ENCODE results near the gene CYYR1.

The CYYR1 gene

DNA sequence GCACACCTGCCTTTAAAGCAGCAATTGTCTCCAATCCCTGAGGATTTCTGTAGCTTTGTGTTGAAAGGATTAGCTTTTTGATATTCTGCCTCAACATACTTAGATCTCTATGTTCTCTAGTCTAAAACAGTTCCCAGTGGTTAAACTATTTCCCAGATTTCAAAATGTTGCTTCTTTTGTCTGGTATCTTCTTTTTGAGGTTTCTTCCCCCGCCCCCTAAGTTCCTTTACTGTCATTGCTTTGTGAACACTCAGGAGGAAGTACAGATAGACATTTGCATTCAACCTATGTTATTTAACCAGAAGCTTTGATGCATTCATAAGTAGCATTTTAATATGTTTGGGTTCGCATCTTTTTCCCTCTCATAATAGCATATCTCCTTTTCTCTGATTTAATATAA is 33.5 kb downstream of the CYYR1 start:
- TF ChIP-seq, protein P1, sequence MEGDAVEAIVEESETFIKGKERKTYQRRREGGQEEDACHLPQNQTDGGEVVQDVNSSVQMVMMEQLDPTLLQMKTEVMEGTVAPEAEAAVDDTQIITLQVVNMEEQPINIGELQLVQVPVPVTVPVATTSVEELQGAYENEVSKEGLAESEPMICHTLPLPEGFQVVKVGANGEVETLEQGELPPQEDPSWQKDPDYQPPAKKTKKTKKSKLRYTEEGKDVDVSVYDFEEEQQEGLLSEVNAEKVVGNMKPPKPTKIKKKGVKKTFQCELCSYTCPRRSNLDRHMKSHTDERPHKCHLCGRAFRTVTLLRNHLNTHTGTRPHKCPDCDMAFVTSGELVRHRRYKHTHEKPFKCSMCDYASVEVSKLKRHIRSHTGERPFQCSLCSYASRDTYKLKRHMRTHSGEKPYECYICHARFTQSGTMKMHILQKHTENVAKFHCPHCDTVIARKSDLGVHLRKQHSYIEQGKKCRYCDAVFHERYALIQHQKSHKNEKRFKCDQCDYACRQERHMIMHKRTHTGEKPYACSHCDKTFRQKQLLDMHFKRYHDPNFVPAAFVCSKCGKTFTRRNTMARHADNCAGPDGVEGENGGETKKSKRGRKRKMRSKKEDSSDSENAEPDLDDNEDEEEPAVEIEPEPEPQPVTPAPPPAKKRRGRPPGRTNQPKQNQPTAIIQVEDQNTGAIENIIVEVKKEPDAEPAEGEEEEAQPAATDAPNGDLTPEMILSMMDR (conservative IDR thresholded peaks at IDR 0.05; ENCODE audit: low read depth, low read length) = no peak
- no peak overlapping the region for H3K4me3 ChIP-seq (ENCODE audit: low read length)
- no peak for DNase-seq (ENCODE audit: low read depth)

DNA sequence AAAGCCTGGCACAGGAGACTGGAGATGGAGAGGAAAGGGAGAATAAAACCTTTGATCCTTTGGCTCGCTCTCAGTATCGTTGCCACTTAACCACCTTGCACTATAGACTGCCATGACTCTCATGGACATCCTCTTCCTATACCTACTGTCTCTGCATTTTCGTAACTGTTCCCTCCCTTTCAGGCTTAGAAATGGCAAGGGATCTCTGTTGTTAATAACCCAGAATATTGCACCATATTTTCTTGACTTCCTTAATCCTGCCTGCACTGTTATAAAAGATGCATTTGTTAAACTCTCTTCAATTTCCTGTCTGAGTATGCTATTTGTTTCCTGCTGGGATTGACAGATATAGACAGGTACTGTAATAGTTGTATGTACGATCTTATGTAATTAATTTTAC is 38.6 kb downstream of the CYYR1 start:
- no peak overlapping the region for H3K4me3 ChIP-seq (ENCODE audit: low read length)
- TF ChIP-seq, protein P1 (conservative IDR thresholded peaks at IDR 0.05; ENCODE audit: low read depth, low read length) = no peak
- no peak for DNase-seq (ENCODE audit: low read depth)

DNA sequence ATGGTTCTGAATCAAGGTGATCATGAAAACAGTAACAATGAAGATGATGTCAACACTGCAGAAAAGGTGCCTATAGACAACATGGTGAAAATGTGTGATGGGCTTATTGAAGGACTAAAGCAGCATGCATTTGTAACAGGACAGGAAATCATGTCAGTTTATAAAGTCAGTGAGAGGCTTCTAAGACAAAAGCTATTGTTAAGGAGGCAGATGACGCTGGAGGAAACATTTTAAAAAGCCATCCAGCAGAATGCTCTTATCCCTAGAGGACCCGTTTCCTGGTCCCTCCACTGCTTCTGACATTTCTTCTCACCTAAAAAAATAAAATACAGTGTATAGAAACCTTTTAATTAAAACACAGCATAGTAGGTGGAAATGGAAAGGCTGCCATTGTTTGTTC is 40.9 kb downstream of the CYYR1 start:
- no peak overlapping the region for H3K4me3 ChIP-seq (ENCODE audit: low read length)
- TF ChIP-seq, protein P1 (conservative IDR thresholded peaks at IDR 0.05; ENCODE audit: low read depth, low read length) = no peak
- no peak for DNase-seq (ENCODE audit: low read depth)

DNA sequence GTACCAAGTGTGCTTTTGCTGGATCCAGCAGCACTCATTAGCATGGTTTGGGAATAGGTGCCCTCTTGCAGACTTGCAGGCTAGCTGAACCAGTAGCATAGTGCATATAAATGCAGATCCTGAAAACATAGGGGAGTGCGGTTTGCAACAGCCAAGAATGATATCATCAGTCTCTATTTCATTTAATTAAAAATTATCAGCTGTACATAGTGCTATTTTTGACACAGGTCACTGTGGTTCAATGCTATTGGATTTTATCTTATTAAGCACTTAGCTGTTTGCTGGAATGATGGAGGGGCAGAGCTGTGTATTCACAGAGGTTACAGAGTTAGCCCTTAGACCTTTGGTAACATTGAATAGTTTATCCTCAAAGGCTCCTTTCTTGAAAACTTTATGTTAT is 43.6 kb downstream of the CYYR1 start:
- no peak overlapping the region for H3K4me3 ChIP-seq (ENCODE audit: low read length)
- no peak for DNase-seq (ENCODE audit: low read depth)
- TF ChIP-seq, protein P1 (conservative IDR thresholded peaks at IDR 0.05; ENCODE audit: low read depth, low read length) = no peak

DNA sequence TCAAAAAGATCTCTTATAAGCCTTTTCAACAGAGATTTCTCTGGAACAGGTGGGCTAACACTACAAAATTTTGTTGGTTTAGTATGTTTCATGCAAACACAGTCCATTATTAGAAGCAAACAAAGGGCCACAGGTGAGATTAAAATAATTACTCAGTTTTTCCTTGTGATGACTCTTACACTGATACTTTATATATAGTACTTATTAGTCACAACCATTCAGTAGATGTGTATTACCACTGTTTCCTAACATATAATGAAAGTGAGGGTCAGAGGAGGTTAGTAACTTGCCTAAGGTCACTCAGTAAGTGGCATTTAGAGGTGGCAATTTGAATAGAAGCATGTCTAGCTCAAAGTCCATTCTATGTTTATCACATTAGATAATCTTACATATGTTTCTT is 44.2 kb downstream of the CYYR1 start:
- no peak for DNase-seq (ENCODE audit: low read depth)
- TF ChIP-seq, protein P1 (conservative IDR thresholded peaks at IDR 0.05; ENCODE audit: low read depth, low read length) = no peak
- no peak overlapping the region for H3K4me3 ChIP-seq (ENCODE audit: low read length)

DNA sequence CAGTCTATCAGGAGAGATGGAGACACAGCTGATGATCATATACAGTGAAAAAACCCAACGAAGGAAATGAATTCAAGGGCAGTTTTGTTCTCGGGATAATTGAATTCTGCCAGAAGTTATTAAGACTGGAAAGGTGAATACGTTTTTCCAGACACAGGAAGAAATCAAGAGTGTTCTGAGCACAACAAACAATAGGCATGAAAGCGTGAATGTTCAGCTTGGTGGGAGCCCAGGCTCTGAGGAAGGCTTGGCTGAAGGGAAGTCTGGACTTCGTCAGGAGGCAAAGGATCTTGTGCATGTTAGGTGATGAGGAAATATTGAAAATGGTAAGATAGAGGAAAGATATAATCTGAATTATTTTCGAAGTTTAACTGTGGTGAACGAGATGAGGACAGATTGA is 50.4 kb downstream of the CYYR1 start:
- no peak overlapping the region for H3K4me3 ChIP-seq (ENCODE audit: low read length)
- TF ChIP-seq, protein P1 (conservative IDR thresholded peaks at IDR 0.05; ENCODE audit: low read depth, low read length) = no peak
- DNase-seq (ENCODE audit: low read depth) = no peak

DNA sequence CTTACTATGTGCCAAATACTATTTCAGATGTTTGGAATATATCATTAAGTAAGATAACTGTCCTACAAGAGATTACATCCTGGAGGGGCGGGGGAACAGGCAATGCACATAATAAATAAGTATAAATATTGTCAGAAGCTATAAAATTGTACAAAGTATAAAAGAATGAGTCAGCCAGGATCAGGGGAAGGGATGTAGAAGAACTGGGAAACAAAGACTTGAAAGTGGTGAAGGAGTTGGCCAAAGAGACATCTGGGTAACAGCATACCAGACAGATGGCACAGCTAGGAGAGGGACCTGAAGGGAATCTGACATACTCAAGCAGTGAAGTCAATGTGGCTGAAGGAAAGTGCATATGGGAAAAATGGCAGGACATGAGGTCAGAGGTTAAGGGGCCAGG is 53.9 kb downstream of the CYYR1 start:
- H3K4me3 ChIP-seq (ENCODE audit: low read length) = no peak overlapping the region
- DNase-seq (ENCODE audit: low read depth) = no peak
- TF ChIP-seq, protein P1 (conservative IDR thresholded peaks at IDR 0.05; ENCODE audit: low read depth, low read length) = no peak
